Activated CD4-positive, alpha-beta memory T cell treated with anti-CD3 and anti-CD28 coated beads, Interleukin-2, amount 10 ng/mL, durations not matched to agents 7 days and 5 days (primary cell): Measurements from ENCODE around the gene ATP11A. TPM values are rescaled to one million over a fixed set of nuclear protein-coding genes. Genes with fewer than 3 reads are reported as not detected.
"Not testable (repeated sequence)": the region's sequence is repeated elsewhere in the genome, so short reads cannot be mapped to it uniquely, and the experiment has no call there.

ENCODE experiments used
- CTCF ChIA-PET: fragments of 350-600 bp; sonication (Branson Sonifier 250); formaldehyde crosslinking; loops from one replicate; lab custom pipeline; 2021; ENCODE audit warnings: antibody characterized with exemption, inconsistent platforms; lab: Charles Lee
- POLR2A ChIA-PET: fragments of 350-600 bp; sonication (Branson Sonifier 250); formaldehyde crosslinking; loops from one replicate; lab custom pipeline; 2021; ENCODE audit warnings: antibody characterized with exemption; lab: Charles Lee
- DNase-seq: peaks from one replicate; pipeline ENCODE4 v3.0.0-alpha.2; 2020
- H3K27ac Mint-ChIP-seq: one replicate; pipeline ENCODE4 v1.8.0; 2021; ENCODE audit warnings: mild to moderate bottlenecking, mixed read lengths
- H3K27me3 Mint-ChIP-seq: one replicate; pipeline ENCODE4 v1.8.0; 2021; ENCODE audit warnings: mixed read lengths
- H3K36me3 Mint-ChIP-seq: one replicate; pipeline ENCODE4 v1.8.0; 2021; ENCODE audit warnings: low read depth, mixed read lengths
- H3K4me1 Mint-ChIP-seq: one replicate; pipeline ENCODE4 v1.8.0; 2021; ENCODE audit warnings: mixed read lengths
- H3K4me3 Mint-ChIP-seq: one replicate; pipeline ENCODE4 v1.8.0; 2021; ENCODE audit warnings: mild to moderate bottlenecking, mixed read lengths
- H3K9me3 Mint-ChIP-seq: one replicate; pipeline ENCODE4 v1.8.0; 2021; ENCODE audit warnings: mixed read lengths
- total RNA-seq, 2 experiments: library from RNA; stranded (reverse); gene quantifications; one replicate each; pipeline ENCODE4 v1.2.3, GENCODE V29; 2021

The ATP11A gene
- total RNA-seq, 2 experiments from 2014 or later: 52.5 to 53.3 TPM

DNA sequence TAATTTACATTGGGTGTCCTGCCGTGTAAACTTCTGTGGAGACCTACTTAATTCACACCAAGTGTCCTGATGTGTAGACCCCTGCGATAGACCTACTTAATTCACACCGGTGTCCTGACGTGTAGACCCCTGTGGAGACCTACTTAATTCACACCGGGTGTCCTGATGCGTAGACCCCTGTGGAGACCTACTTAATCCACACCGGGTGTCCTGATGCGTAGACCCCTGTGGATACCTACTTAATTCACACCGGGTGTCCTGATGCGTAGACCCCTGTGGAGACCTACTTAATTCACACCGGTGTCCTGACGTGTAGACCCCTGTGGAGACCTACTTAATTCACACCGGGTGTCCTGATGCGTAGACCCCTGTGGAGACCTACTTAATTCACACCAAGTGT lies 97.0 kb downstream of the ATP11A start:
- H3K36me3 Mint-ChIP-seq: peaks cover 10% of the 10 kb centered on the region
- CTCF ChIA-PET, POLR2A ChIA-PET, H3K27me3 Mint-ChIP-seq, H3K9me3 Mint-ChIP-seq, H3K27ac Mint-ChIP-seq, H3K4me3 Mint-ChIP-seq, H3K4me1 Mint-ChIP-seq, DNase-seq: not testable (repeated sequence)

DNA sequence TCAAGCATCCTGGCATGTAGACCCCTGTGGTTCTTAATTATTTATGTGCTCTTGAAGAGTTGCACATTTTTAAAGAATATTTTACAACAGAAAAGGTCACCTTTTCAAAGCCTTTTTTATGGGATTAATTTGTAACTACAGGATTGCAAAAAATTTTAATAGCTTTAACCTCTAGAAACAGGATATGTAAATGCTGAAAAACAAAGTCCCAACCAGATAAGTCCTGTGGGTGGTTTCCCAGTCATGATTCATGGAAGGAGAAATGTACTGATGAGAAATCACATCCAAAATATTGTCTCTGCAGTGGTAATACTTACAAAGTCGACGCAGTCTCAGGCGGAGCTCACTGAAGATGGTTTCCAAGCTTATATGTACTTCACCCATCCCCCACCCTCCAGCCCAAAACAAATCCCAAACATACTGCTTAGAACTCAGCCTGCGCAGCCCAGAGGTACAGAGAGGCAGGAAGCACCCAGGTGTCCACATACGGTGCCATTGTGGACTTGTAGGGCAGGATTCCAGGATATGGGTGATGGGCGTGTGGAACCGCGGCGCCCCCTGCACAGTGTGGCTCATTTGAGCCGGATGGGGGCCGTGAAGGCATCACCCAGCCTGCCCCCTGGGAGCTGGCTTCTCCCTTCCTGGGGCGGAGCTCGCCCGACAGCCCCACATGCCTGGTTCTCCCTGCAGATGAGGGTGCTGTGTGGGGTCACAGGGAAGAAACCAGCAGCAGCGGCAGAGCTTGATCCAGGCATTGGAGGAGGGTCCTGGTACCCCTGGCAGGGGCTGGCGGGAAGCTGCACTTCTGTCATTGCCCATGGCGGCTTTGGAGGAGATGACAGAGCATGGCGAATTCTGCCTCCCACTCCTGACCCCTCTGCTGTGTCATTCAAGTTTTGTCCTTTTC lies 101.2 kb downstream of the ATP11A start:
- ChIA-PET CTCF (no interaction called here), POLR2A (no interaction called here)
- no peaks in the 10 kb centered on the region for H3K9me3 Mint-ChIP-seq
- DNase-seq: no peak
- H3K36me3 Mint-ChIP-seq: peaks cover 8% of the 10 kb centered on the region
- peaks cover 2% of the 10 kb centered on the region for H3K4me1 Mint-ChIP-seq
- H3K4me3 Mint-ChIP-seq: no peak overlapping the region
- no peak overlapping the region for H3K27ac Mint-ChIP-seq
- no peaks in the 10 kb centered on the region for H3K27me3 Mint-ChIP-seq

DNA sequence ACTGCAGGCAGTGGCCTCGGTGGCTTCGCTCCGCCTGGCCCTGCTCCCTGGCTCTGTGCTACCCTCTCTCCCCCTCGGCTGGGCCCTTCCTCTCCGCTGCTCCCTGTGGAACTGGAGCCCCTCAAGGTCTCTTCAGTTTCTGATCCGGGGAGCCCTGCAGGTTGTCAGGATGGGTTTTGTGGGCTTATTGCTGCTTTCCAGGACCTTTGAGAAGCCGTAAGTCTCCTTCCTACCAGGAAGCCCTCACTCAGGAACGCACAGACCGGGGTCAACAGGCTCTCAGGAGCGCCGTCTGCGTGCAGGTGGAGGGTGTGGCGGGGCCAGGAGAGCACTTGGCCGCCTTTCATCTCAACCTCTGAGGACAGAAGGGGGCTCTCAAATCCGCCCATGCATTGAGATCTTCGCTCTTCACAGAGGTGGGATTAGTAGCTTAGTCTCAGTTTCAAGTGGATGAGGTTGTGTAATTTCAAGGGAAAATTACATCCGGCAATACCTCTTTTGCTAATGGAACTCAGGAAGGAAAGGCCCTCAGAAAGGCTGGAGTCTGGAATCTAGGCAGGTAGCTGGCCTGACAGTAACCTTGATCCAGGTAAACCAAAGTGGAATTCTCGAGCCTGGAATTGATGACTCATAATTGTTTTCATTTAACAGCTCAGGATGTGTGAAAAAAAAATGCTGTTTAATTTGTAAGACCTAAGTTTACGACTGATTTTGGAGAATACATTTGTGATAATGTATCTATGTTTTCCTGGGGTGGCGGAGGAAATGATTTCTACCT lies 102.0 kb downstream of the ATP11A start:
- Mint-ChIP-seq H3K4me1 (peaks cover 2% of the 10 kb centered on the region), H3K9me3 (peaks cover 4% of the 10 kb centered on the region), H3K4me3 (no peak overlapping the region), H3K27ac (no peak overlapping the region), H3K36me3 (peaks cover 8% of the 10 kb centered on the region), H3K27me3 (no peaks in the 10 kb centered on the region)
- CTCF ChIA-PET: no interaction called here
- POLR2A ChIA-PET: no interaction called here
- DNase-seq: no peak

DNA sequence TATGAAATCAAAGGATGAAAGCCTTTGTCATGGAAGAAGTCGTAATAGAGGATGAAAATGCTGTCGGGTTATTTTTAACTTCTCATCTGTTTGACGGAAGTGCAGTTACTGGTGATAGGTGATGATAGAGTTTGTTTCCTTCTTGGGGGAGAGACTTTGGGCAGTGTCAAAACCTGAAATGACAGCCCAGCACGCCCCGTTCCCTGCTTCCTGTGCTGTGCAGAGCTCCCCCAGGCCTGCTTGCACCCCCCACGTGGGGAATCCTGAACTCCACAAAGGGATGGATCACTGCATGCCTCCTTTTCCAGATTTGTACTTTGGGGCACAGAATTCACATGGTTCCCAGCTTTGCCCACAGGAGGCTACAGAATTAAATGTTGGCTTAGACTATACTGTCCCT lies 102.7 kb downstream of the ATP11A start:
- peaks cover 4% of the 10 kb centered on the region for H3K9me3 Mint-ChIP-seq
- H3K27me3 Mint-ChIP-seq: no peaks in the 10 kb centered on the region
- peaks cover 8% of the 10 kb centered on the region for H3K36me3 Mint-ChIP-seq
- H3K27ac Mint-ChIP-seq: no peak overlapping the region
- no peak overlapping the region for H3K4me3 Mint-ChIP-seq
- peaks cover 2% of the 10 kb centered on the region for H3K4me1 Mint-ChIP-seq
- ChIA-PET CTCF (no interaction called here), POLR2A (no interaction called here)
- no peak for DNase-seq

DNA sequence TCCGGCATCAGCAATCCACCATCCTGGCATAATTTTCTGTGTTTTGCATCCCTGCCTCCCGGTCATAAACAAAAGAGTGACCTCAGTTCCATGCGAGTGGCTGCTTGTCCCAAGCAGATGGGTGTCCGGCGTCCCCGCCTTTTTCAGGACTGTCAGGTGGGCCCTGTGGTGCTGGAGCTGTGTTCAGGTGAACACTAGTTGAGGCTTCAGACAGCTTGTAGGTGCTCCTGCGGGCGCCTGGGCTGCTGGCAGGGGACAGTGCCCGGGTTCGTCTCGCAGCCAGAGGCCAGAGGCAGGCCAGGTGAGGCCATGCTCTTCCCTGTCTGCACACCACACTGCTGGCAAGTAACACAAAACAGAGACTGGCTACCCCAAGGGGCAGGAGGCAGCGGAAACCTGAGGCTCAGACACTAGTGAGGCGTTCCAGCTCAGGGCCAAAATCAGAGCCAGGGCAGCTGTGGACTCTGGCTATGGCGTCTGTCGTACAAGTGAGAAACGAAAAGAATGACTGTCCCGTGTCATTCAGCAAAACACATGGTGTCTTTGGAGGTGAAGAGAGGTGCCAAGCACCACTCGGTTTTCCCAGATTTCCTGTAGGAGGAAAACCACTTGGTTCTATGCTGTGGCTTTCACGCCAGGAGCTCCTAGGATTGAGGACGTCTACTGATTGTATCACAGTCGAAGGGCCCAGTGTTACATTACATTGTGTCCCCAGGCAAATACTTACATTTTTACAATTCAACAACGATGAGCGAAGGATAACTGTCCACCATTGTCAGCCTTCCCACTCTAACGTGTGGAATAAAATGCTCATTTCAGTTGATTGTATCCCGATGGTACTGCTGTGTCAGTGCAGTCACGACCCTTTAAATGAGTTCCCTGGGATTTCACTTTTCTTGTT lies 104.0 kb downstream of the ATP11A start:
- peaks cover 2% of the 10 kb centered on the region for H3K4me1 Mint-ChIP-seq
- no peak for DNase-seq
- H3K4me3 Mint-ChIP-seq: no peak overlapping the region
- peaks cover 6% of the 10 kb centered on the region for H3K9me3 Mint-ChIP-seq
- peaks cover 15% of the 10 kb centered on the region for H3K36me3 Mint-ChIP-seq
- no peaks in the 10 kb centered on the region for H3K27me3 Mint-ChIP-seq
- ChIA-PET CTCF (no interaction called here), POLR2A (no interaction called here)
- no peak overlapping the region for H3K27ac Mint-ChIP-seq

DNA sequence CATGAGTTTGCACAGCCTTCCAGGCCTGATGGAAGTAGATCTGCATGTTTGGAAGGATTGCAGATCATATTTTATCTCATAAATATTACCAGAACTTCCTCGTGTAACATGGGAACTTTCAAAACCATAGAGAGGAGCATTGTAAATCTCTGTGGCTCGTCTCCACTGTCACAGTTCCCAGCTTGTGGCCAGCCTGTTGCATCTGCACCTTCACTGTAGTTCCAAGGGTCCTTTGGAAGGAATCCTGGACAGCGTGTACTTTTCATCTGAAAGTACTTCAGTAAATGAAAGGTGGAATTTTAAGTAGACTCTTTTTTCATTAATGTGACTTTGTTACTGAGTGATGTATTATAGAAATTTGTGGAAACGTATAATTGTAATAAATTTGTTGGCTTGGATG lies 105.4 kb downstream of the ATP11A start:
- Mint-ChIP-seq H3K27me3 (no peaks in the 10 kb centered on the region), H3K9me3 (peaks cover 15% of the 10 kb centered on the region), H3K36me3 (peaks cover 21% of the 10 kb centered on the region), H3K4me1 (peaks cover 2% of the 10 kb centered on the region), H3K4me3 (no peak overlapping the region), H3K27ac (no peak overlapping the region)
- no peak for DNase-seq
- ChIA-PET POLR2A (no interaction called here), CTCF (no interaction called here)

DNA sequence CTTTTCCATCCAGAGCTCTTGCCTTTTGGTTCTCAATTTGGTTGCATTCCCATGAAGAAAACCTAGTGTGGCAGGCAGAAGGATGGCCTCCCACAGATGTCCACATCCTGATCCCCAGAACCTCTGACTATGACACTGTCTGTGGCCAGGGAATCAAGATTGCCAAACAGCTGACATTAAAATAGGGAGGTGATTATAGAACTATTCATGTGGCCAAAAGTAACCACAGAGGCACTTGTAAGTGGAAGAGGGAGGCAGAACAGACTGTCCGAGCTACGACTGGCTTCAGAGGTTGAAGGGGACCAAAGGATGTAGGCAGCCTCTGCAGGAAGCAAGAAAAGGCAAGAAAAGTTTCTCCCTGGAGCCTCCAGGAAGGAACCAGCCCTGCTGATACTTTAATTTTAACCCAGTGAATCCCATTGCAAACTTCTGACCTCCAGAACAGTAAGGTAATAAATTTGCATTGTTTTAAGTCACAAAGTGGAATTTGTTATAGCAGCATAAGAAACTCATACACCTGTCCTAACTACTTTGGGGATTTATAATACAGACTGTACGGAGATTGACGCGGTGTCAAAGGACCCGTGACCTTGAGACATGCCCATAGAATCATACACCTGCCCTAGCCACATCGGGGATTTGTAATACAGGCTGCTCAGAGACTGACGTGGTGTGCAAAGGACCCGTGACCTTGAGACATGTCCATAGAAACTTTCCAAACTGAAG lies 106.5 kb downstream of the ATP11A start:
- peaks cover 23% of the 10 kb centered on the region for H3K36me3 Mint-ChIP-seq

DNA sequence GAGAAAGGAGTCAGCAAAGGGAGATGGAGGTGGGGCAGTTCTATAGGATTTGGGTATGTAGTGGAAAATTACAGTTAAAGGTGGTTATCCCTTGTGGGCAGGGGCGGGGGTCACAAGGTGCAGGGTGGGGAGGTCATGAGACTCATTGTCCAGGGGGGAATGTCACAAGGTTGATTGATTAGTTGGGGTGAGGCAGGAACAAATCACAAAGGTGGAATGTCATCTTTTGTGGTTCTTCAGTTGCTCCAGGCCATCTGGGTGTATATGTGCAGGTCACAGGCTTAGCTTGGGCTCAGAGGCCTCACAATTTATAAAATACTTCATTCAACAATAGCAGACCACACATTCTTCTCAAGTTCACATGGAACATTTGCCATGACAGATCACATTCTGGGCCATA lies 109.6 kb downstream of the ATP11A start:
- H3K4me1 Mint-ChIP-seq: peaks cover 2% of the 10 kb centered on the region
- no peaks in the 10 kb centered on the region for H3K27me3 Mint-ChIP-seq
- ChIA-PET POLR2A (interaction anchor here (0.6 kb wide), 1 partner anchor 559 kb away, joined by 3 read pairs; no protein-coding TSS in a partner anchor), CTCF (no interaction called here)
- no peak for DNase-seq
- H3K4me3 Mint-ChIP-seq: no peak overlapping the region
- peaks cover 23% of the 10 kb centered on the region for H3K36me3 Mint-ChIP-seq
- H3K27ac Mint-ChIP-seq: no peak overlapping the region
- H3K9me3 Mint-ChIP-seq: peaks cover 15% of the 10 kb centered on the region

More for the DNA sequence above, 106.5 kb downstream of the ATP11A start:
- CTCF ChIA-PET: no interaction called here
- peaks cover 15% of the 10 kb centered on the region for H3K9me3 Mint-ChIP-seq
- no peak overlapping the region for H3K27ac Mint-ChIP-seq
- no peaks in the 10 kb centered on the region for H3K4me1 Mint-ChIP-seq
- no peak overlapping the region for H3K4me3 Mint-ChIP-seq
- no peak for DNase-seq
- H3K27me3 Mint-ChIP-seq: no peaks in the 10 kb centered on the region
- POLR2A ChIA-PET: no interaction called here

DNA sequence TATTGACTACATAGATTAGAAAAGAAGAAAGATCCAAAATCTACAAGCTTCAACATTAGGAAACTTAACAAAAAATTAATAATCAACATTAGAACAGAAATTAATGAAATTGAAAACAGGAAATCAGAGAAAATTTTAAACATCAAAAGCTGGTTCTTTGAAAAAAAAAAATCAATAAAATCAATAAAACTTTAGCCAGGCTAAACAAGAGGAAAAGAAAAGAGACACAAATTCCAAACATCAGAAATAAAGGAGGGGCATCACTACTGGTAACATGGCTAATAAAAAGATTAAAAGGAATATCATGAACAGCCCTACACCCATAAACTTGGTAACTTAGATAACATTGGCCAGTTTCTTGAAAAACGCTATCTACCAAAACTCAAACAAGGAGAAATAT lies 110.2 kb downstream of the ATP11A start:
- H3K4me1 Mint-ChIP-seq: peaks cover 2% of the 10 kb centered on the region
- no peak overlapping the region for H3K4me3 Mint-ChIP-seq
- no peak overlapping the region for H3K27ac Mint-ChIP-seq
- no peak for DNase-seq
- POLR2A ChIA-PET: no interaction called here
- peaks cover 15% of the 10 kb centered on the region for H3K9me3 Mint-ChIP-seq
- CTCF ChIA-PET: no interaction called here
- peaks cover 23% of the 10 kb centered on the region for H3K36me3 Mint-ChIP-seq
- no peaks in the 10 kb centered on the region for H3K27me3 Mint-ChIP-seq

DNA sequence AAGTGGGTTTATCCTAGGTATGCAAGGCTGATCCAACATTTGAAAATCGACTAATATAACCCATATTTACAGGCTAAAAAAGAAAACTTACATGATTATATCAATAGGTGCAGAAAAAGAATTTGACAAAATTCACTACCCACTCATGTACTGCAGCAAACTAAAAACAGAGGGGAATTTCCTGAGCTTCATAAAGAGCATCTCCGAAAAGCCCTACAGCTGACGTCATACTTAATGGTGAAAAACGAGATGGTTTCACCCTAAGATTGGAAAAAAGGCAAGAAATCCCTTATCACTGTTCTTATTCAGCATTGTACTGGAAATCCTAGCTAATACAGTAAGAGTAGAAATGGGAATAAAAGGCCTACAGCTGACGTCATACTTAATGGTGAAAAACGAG lies 111.0 kb downstream of the ATP11A start:
- CTCF ChIA-PET, POLR2A ChIA-PET, H3K4me3 Mint-ChIP-seq, H3K4me1 Mint-ChIP-seq, H3K27ac Mint-ChIP-seq, DNase-seq, H3K27me3 Mint-ChIP-seq: not testable (repeated sequence)
- Mint-ChIP-seq H3K36me3 (peaks cover 23% of the 10 kb centered on the region), H3K9me3 (peaks cover 15% of the 10 kb centered on the region)

DNA sequence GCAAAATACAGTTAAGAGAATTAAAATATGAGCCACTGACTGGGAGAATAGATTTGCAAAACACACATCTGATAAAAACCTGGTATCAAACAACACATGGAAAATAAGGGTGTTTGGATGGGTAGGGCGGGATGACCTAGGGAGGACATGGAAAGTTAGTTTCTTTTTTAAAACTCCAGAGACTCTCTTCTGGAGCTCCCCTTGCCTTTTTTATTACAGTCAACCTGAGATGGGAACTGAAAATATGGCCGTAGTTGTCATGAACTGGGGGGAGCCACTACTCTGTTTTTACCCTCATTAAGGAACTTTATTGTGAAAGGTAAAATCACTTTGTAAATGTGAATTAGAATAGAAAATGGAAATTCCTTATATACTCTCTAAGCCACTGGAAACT lies 113.0 kb downstream of the ATP11A start:
- no peak for DNase-seq
- H3K27ac Mint-ChIP-seq: no peak overlapping the region
- H3K36me3 Mint-ChIP-seq: peaks cover 18% of the 10 kb centered on the region
- peaks cover 11% of the 10 kb centered on the region for H3K9me3 Mint-ChIP-seq
- ChIA-PET CTCF (interaction anchor here (0.7 kb wide), 1 partner anchor 21 kb away, joined by 3 read pairs; no protein-coding TSS in a partner anchor), POLR2A (no interaction called here)
- no peak overlapping the region for H3K4me3 Mint-ChIP-seq
- peaks cover 2% of the 10 kb centered on the region for H3K4me1 Mint-ChIP-seq
- H3K27me3 Mint-ChIP-seq: no peaks in the 10 kb centered on the region

DNA sequence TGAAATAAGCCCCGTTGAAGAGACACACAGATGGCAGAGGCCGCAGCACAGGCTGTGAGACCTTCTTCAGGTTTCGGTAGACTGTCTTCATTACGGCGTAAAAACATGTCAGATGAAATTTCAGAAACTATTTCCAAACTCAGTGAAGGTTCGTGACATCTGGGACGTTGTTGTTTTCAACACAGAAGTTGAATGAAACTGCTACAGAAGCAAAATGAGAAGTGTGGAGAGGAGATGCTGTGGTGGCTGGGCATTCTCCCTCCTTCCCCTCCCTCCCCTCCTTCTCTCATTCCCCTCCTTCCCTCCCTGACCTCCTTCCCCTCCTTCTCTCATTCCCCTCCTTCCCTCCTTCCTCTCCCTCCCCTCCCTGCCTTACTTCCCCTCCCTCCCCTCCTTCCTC lies 113.6 kb downstream of the ATP11A start:
- CTCF ChIA-PET: no interaction called here
- Mint-ChIP-seq H3K27ac (no peak overlapping the region), H3K4me3 (no peak overlapping the region), H3K9me3 (peaks cover 11% of the 10 kb centered on the region), H3K4me1 (peaks cover 2% of the 10 kb centered on the region), H3K36me3 (peaks cover 16% of the 10 kb centered on the region), H3K27me3 (no peaks in the 10 kb centered on the region)
- DNase-seq: no peak
- POLR2A ChIA-PET: no interaction called here
